NB4 (cell line): Measurements from ENCODE around the gene MRPS14.

Experiments
- CTCF ChIP-seq: IDR thresholded peaks from one replicate; pipeline ENCODE4 v1.5.1; 2012; ENCODE audit warnings: low read depth, low read length
- MAX ChIP-seq: IDR thresholded peaks from 2 replicates; pipeline ENCODE4 v1.6.1; 2011; ENCODE audit warnings: low read depth, low read length
- MYC ChIP-seq: IDR thresholded peaks from 2 replicates; pipeline ENCODE4 v1.6.1; 2011; ENCODE audit warnings: low read depth, low read length
- POLR2A ChIP-seq: IDR thresholded peaks from 2 replicates; pipeline ENCODE4 v1.6.1; 2011; ENCODE audit warnings: mild to moderate bottlenecking; ENCODE audit not compliant: insufficient read length; ENCODE audit errors: extremely low read depth

GRCh38 chr1:175013445-175013844 lies 9.8 kb downstream of the MRPS14 start:
- TF ChIP-seq POLR2A (no peak), CTCF (no peak), MAX (no peak), MYC (no peak)
